ENCODE data around the gene AKNA. TPM values are rescaled to one million over a fixed set of nuclear protein-coding genes. Genes with fewer than 3 reads are reported as not detected.

Gene AKNA
- total RNA-seq, 1 donor from 2014 or later: 14.0 TPM

DNA sequence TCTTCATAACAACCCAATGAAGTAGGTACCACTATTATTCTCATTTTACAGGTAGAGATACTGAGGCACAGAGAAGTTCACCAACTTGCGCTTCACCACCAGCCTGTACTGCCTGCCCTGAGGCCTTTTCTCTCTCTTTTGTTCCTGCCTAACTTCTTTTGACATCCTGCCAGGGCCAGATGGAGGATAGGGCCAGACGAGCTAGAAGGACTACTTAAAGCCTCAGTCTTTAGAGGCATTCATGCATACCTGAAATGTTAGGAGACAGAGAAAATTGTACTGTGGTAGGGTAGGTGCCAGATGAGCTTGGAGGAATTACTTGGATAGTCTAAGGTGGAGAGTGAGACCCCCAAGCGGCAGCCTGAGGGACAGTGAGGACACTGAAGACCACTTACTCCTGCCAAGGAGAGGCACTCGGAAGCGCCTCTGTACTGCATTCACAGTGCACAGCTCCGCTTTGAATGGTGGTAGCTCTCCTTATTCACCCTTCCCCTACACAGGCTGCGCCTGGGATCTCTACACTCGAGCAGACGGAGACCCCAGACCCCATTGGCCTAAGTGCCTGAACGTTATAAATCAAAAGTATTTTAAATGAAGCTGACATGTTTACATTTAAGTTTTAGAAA lies 71.1 kb downstream of the AKNA start:
- peak; percentile 29 for DNase-seq (ENCODE audit: extremely low spot score, unreplicated experiment)
- Mint-ChIP-seq H3K9me3 (no peaks in the 10 kb centered on the region), H3K27ac (no peak overlapping the region), H3K4me3 (no peak overlapping the region), H3K27me3 (no peaks in the 10 kb centered on the region), H3K36me3 (no peaks in the 10 kb centered on the region), H3K4me1 (ENCODE audit: unreplicated experiment) (no peaks in the 10 kb centered on the region)
- TF ChIP-seq, protein P1, sequence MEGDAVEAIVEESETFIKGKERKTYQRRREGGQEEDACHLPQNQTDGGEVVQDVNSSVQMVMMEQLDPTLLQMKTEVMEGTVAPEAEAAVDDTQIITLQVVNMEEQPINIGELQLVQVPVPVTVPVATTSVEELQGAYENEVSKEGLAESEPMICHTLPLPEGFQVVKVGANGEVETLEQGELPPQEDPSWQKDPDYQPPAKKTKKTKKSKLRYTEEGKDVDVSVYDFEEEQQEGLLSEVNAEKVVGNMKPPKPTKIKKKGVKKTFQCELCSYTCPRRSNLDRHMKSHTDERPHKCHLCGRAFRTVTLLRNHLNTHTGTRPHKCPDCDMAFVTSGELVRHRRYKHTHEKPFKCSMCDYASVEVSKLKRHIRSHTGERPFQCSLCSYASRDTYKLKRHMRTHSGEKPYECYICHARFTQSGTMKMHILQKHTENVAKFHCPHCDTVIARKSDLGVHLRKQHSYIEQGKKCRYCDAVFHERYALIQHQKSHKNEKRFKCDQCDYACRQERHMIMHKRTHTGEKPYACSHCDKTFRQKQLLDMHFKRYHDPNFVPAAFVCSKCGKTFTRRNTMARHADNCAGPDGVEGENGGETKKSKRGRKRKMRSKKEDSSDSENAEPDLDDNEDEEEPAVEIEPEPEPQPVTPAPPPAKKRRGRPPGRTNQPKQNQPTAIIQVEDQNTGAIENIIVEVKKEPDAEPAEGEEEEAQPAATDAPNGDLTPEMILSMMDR (conservative IDR thresholded peaks at IDR 0.05): no peak

GRCh38 chr9:114315723-114316363 lies 71.9 kb downstream of the AKNA start:
- Mint-ChIP-seq H3K36me3 (no peaks in the 10 kb centered on the region), H3K27me3 (no peaks in the 10 kb centered on the region), H3K27ac (no peak overlapping the region), H3K4me3 (no peak overlapping the region), H3K4me1 (ENCODE audit: unreplicated experiment) (no peaks in the 10 kb centered on the region), H3K9me3 (no peaks in the 10 kb centered on the region)
- TF ChIP-seq, protein P1 (conservative IDR thresholded peaks at IDR 0.05): no peak
- DNase-seq (ENCODE audit: extremely low spot score, unreplicated experiment): peak; percentile 15

GRCh38 chr9:114314881-114315722 lies 72.7 kb downstream of the AKNA start:
- Mint-ChIP-seq H3K9me3 (no peaks in the 10 kb centered on the region), H3K36me3 (no peaks in the 10 kb centered on the region), H3K4me3 (no peak overlapping the region), H3K27me3 (no peaks in the 10 kb centered on the region), H3K4me1 (ENCODE audit: unreplicated experiment) (no peaks in the 10 kb centered on the region), H3K27ac (no peak overlapping the region)
- TF ChIP-seq, protein P1 (conservative IDR thresholded peaks at IDR 0.05): no peak
- DNase-seq (ENCODE audit: extremely low spot score, unreplicated experiment): peak; percentile 45

GRCh38 chr9:114314256-114314867 lies 73.4 kb downstream of the AKNA start:
- peak; percentile 47 for DNase-seq (ENCODE audit: extremely low spot score, unreplicated experiment)
- Mint-ChIP-seq H3K4me1 (ENCODE audit: unreplicated experiment) (no peaks in the 10 kb centered on the region), H3K27ac (no peak overlapping the region), H3K36me3 (no peaks in the 10 kb centered on the region), H3K27me3 (no peaks in the 10 kb centered on the region), H3K9me3 (no peaks in the 10 kb centered on the region), H3K4me3 (no peak overlapping the region)
- TF ChIP-seq, protein P1 (conservative IDR thresholded peaks at IDR 0.05): no peak

DNA sequence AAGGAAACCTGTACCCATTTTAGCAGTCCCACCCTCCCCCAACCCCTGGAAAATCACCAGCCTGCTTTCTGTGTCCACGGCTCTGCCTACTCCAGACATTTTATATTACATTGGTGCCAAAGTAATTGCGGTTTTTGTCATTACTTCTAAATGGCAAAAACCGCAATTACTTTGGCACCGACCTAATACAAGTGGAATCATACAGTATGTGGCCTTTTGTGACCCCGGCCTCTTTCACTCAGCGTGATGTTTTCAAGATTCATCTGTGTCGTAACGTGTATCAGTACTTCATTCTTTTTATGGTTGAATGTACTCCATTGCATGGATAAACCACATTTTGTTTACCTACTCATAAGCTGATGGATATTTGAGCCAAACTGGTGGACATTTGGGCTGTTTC lies 74.6 kb downstream of the AKNA start:
- no peaks in the 10 kb centered on the region for H3K9me3 Mint-ChIP-seq
- H3K36me3 Mint-ChIP-seq: no peaks in the 10 kb centered on the region
- DNase-seq (ENCODE audit: extremely low spot score, unreplicated experiment): no peak
- TF ChIP-seq, protein P1 (conservative IDR thresholded peaks at IDR 0.05): no peak
- H3K4me1 Mint-ChIP-seq (ENCODE audit: unreplicated experiment): no peaks in the 10 kb centered on the region
- no peak overlapping the region for H3K4me3 Mint-ChIP-seq
- H3K27ac Mint-ChIP-seq: no peak overlapping the region
- no peaks in the 10 kb centered on the region for H3K27me3 Mint-ChIP-seq

Data from type B pancreatic cell (in vitro differentiated cells).